Activated B cell treated with CpG ODN at 0.5 μM for 24 hours (primary cell): ENCODE measurements around the gene ARHGAP36. TPM values are rescaled to one million over a fixed set of nuclear protein-coding genes. Genes with fewer than 3 reads are reported as not detected.

Experiments
- ATAC-seq: fragments of 200-7000 bp; cut with Tn5 transposase; one replicate; pipeline ENCODE4 v1.10.0; 2021; ENCODE audit warnings: low read depth, mild to moderate bottlenecking, moderate library complexity
- CTCF ChIA-PET: fragments of 350-600 bp; sonication (Branson Sonifier 250); formaldehyde crosslinking; loops from one replicate; lab custom pipeline; 2021; ENCODE audit warnings: antibody characterized with exemption; lab: Charles Lee
- POLR2A ChIA-PET: fragments of 350-600 bp; sonication (Branson Sonifier 250); formaldehyde crosslinking; loops from one replicate; lab custom pipeline; 2021; ENCODE audit warnings: antibody characterized with exemption; lab: Charles Lee
- DNase-seq: peaks from one replicate; pipeline ENCODE4 v3.0.0; 2022
- H3K27ac Mint-ChIP-seq: one replicate; pipeline ENCODE4 v1.8.0; 2020; ENCODE audit warnings: mixed read lengths
- H3K27me3 Mint-ChIP-seq: one replicate; pipeline ENCODE4 v1.8.0; 2021; ENCODE audit warnings: mixed read lengths
- H3K36me3 Mint-ChIP-seq: one replicate; pipeline ENCODE4 v1.8.0; 2021; ENCODE audit warnings: low read depth, mixed read lengths
- H3K4me1 Mint-ChIP-seq: one replicate; pipeline ENCODE4 v1.8.0; 2021; ENCODE audit warnings: mixed read lengths
- H3K4me3 Mint-ChIP-seq: one replicate; pipeline ENCODE4 v1.8.0; 2020; ENCODE audit warnings: mild to moderate bottlenecking, mixed read lengths
- H3K9me3 Mint-ChIP-seq: one replicate; pipeline ENCODE4 v1.8.0; 2020; ENCODE audit warnings: mixed read lengths
- CTCF ChIP-seq: fragments of 200-600 bp; IDR thresholded peaks from one replicate; pipeline ENCODE4 v1.8.0; 2022; ENCODE audit warnings: antibody characterized with exemption, mild to moderate bottlenecking
- intact Hi-C: fragments of 100-400 bp; cut with micrococcal nuclease; formaldehyde crosslinking; loops from one replicate; pipeline ENCODE4 v1.15.1; 2024
- total RNA-seq: library from RNA; stranded (reverse); gene quantifications from 2 replicates; pipeline ENCODE4 v1.2.3, GENCODE V29; 2022

ARHGAP36 gene
- total RNA-seq, 1 donor from 2014 or later = not detected

- Mint-ChIP-seq H3K36me3 (no peaks in the 10 kb centered on the region), H3K27ac (no peak overlapping the region)
- intact Hi-C loops = no loop called here
These were observed 2.0 kb downstream of the ARHGAP36 start for GRCh38 chrX:131060147-131060546.

GRCh38 chrX:131061306-131061705, 3.2 kb downstream of the ARHGAP36 start:
- ChIA-PET CTCF (no interaction called here), POLR2A (no interaction called here)
- no peak for TF ChIP-seq CTCF
- no peaks in the 10 kb centered on the region for H3K9me3 Mint-ChIP-seq
- H3K36me3 Mint-ChIP-seq = no peaks in the 10 kb centered on the region
- no peaks in the 10 kb centered on the region for H3K4me1 Mint-ChIP-seq
- H3K27me3 Mint-ChIP-seq = peaks cover 24% of the 10 kb centered on the region
- DNase-seq = no peak
- no peak overlapping the region for H3K4me3 Mint-ChIP-seq
- intact Hi-C loops = no loop called here
- ATAC-seq = no peak
- no peak overlapping the region for H3K27ac Mint-ChIP-seq

More at GRCh38 chrX:131060147-131060546, 2.0 kb downstream of the ARHGAP36 start:
- ChIA-PET CTCF (no interaction called here), POLR2A (no interaction called here)
- Mint-ChIP-seq H3K4me1 (no peaks in the 10 kb centered on the region), H3K27me3 (peaks cover 23% of the 10 kb centered on the region), H3K4me3 (no peak overlapping the region), H3K9me3 (no peaks in the 10 kb centered on the region)
- no peak for DNase-seq
- TF ChIP-seq CTCF = no peak
- ATAC-seq = no peak

GRCh38 chrX:131063613-131064012, 5.5 kb downstream of the ARHGAP36 start:
- no peaks in the 10 kb centered on the region for H3K4me1 Mint-ChIP-seq
- H3K27ac Mint-ChIP-seq = no peak overlapping the region
- peaks cover 19% of the 10 kb centered on the region for H3K27me3 Mint-ChIP-seq
- DNase-seq (no peak), ATAC-seq (no peak)
- H3K9me3 Mint-ChIP-seq = no peaks in the 10 kb centered on the region
- H3K4me3 Mint-ChIP-seq = no peak overlapping the region
- H3K36me3 Mint-ChIP-seq = no peaks in the 10 kb centered on the region
- intact Hi-C loops = no loop called here
- CTCF ChIA-PET = no interaction called here
- TF ChIP-seq CTCF = no peak
- POLR2A ChIA-PET = no interaction called here

GRCh38 chrX:131066237-131066636, 8.1 kb downstream of the ARHGAP36 start:
- ChIA-PET POLR2A (no interaction called here), CTCF (no interaction called here)
- ATAC-seq = no peak
- no peaks in the 10 kb centered on the region for H3K36me3 Mint-ChIP-seq
- no peak for DNase-seq
- intact Hi-C loops = no loop called here
- no peaks in the 10 kb centered on the region for H3K9me3 Mint-ChIP-seq
- H3K4me3 Mint-ChIP-seq = no peak overlapping the region
- H3K27me3 Mint-ChIP-seq = peaks cover 12% of the 10 kb centered on the region
- TF ChIP-seq CTCF = no peak
- no peak overlapping the region for H3K27ac Mint-ChIP-seq
- no peaks in the 10 kb centered on the region for H3K4me1 Mint-ChIP-seq

- Mint-ChIP-seq H3K36me3 (no peaks in the 10 kb centered on the region), H3K27ac (no peak overlapping the region), H3K4me1 (no peaks in the 10 kb centered on the region), H3K4me3 (no peak overlapping the region), H3K9me3 (no peaks in the 10 kb centered on the region), H3K27me3 (peaks cover 14% of the 10 kb centered on the region)
- ChIA-PET POLR2A (no interaction called here), CTCF (no interaction called here)
- TF ChIP-seq CTCF = no peak
- ATAC-seq (no peak), DNase-seq (no peak)
- intact Hi-C loops = no loop called here
These were observed 9.1 kb downstream of the ARHGAP36 start for GRCh38 chrX:131067216-131067615.
